HepG2 (cell line): ENCODE data around the gene GNAT3.

Source experiments
- CHD4 ChIP-seq: fragments of 200-600 bp; sonication (generic); IDR thresholded peaks from 2 replicates; pipeline ENCODE4 v1.7.0; 2017; ENCODE audit warnings: mild to moderate bottlenecking, low read length, borderline replicate concordance
- MAX ChIP-seq: IDR thresholded peaks from 2 replicates; pipeline ENCODE4 v1.6.1; 2012; ENCODE audit warnings: inconsistent platforms

GRCh38 chr7:80472491-80473200 is 39.2 kb downstream of the GNAT3 start:
- no peak for TF ChIP-seq MAX
- no peak for TF ChIP-seq CHD4
